Measurements from ENCODE around the gene MRPL12. TPM values are rescaled to one million over a fixed set of nuclear protein-coding genes. Genes with fewer than 3 reads are reported as not detected.

Gene MRPL12
- total and polyA plus RNA-seq, 4 experiments from 2014 or later, result 21.9 to 47.5 (median 34.0) TPM

- no peaks in the 10 kb centered on the region for H3K4me1 ChIP-seq (ENCODE audit: insufficient read depth, low read length)
- peaks cover 70% of the 10 kb centered on the region for H3K36me3 ChIP-seq (ENCODE audit: insufficient read depth, low read length)
- intact Hi-C loops (cut with micrococcal nuclease), result no loop called here
- no peaks in the 10 kb centered on the region for H3K9me3 Mint-ChIP-seq
- H3K4me1 Mint-ChIP-seq, result peaks cover 0 to 9% (median 3%) of the 10 kb centered on the region in 4 donors
- no peak for DNase-seq
- H3K4me3 ChIP-seq (ENCODE audit: low read length in 2 of 2), result no peak overlapping the region
- H3K9me3 ChIP-seq (ENCODE audit: control insufficient read depth in 1 of 2, low read length in 2 of 2), result no peaks in the 10 kb centered on the region
- H3K27ac ChIP-seq (ENCODE audit: low read depth, low read length), result no peak overlapping the region
- no peak overlapping the region for H3K27ac Mint-ChIP-seq
- H3K36me3 Mint-ChIP-seq, result peaks cover 26 to 51% of the 10 kb centered on the region in 2 donors
- H3K27me3 Mint-ChIP-seq, result no peaks in the 10 kb centered on the region
- no peak overlapping the region for H3K4me3 Mint-ChIP-seq
- ChIA-PET POLR2A (ENCODE audit: partially characterized antibody) (interaction anchor here (0.6 to 1.1 kb wide), 2 partner anchors 9 to 12 kb away, joined by 3 read pairs; no protein-coding TSS in a partner anchor), CTCF (ENCODE audit: partially characterized antibody) (no interaction called here)
- H3K27me3 ChIP-seq (ENCODE audit: insufficient read depth, low read length), result no peaks in the 10 kb centered on the region
Measured at GRCh38 chr17:81693509-81694210, 9.5 kb upstream of the MRPL12 start.

GRCh38 chr17:81694810-81695209 is 8.4 kb upstream of the MRPL12 start:
- H3K9me3 ChIP-seq (ENCODE audit: control insufficient read depth in 1 of 2, low read length in 2 of 2), result no peaks in the 10 kb centered on the region
- H3K4me1 Mint-ChIP-seq, result peaks cover 0 to 3% (median under 1%) of the 10 kb centered on the region in 4 donors
- no peak overlapping the region for H3K4me3 Mint-ChIP-seq
- no peak for DNase-seq
- intact Hi-C loops (cut with micrococcal nuclease), result no loop called here
- no peaks in the 10 kb centered on the region for H3K27me3 ChIP-seq (ENCODE audit: insufficient read depth, low read length)
- ChIA-PET POLR2A (ENCODE audit: partially characterized antibody) (interaction anchor here (1.0 to 1.1 kb wide), 2 partner anchors 10 to 18 kb away, joined by 3 to 4 read pairs; no protein-coding TSS in a partner anchor), CTCF (ENCODE audit: partially characterized antibody) (no interaction called here)
- H3K36me3 ChIP-seq (ENCODE audit: insufficient read depth, low read length), result peaks cover 64% of the 10 kb centered on the region
- H3K4me3 ChIP-seq (ENCODE audit: low read length in 2 of 2), result no peak overlapping the region
- H3K27me3 Mint-ChIP-seq, result no peaks in the 10 kb centered on the region
- peaks cover 22 to 45% of the 10 kb centered on the region in 2 donors for H3K36me3 Mint-ChIP-seq
- no peaks in the 10 kb centered on the region for H3K4me1 ChIP-seq (ENCODE audit: insufficient read depth, low read length)
- H3K27ac ChIP-seq (ENCODE audit: low read depth, low read length), result no peak overlapping the region
- H3K9me3 Mint-ChIP-seq, result no peaks in the 10 kb centered on the region
- no peak overlapping the region for H3K27ac Mint-ChIP-seq

GRCh38 chr17:81695211-81695610 is 8.0 kb upstream of the MRPL12 start:
- no peak for DNase-seq
- ChIA-PET CTCF (ENCODE audit: partially characterized antibody) (interaction anchor here (1.3 kb wide), 1 partner anchor 13 kb away, joined by 3 read pairs; no protein-coding TSS in a partner anchor), POLR2A (ENCODE audit: partially characterized antibody) (interaction anchor here (0.8 to 1.7 kb wide), 4 partner anchors 10 to 18 kb away, joined by 3 to 12 read pairs (median 4); partner anchors contain the start of genes ARL16 and HGS)
- H3K27ac ChIP-seq (ENCODE audit: low read depth, low read length), result no peak overlapping the region
- H3K27ac Mint-ChIP-seq, result no peak overlapping the region
- H3K27me3 Mint-ChIP-seq, result no peaks in the 10 kb centered on the region
- no peaks in the 10 kb centered on the region for H3K9me3 ChIP-seq (ENCODE audit: control insufficient read depth in 1 of 2, low read length in 2 of 2)
- H3K36me3 Mint-ChIP-seq, result peaks cover 22 to 41% of the 10 kb centered on the region in 2 donors
- H3K4me1 ChIP-seq (ENCODE audit: insufficient read depth, low read length), result no peaks in the 10 kb centered on the region
- no peak overlapping the region for H3K4me3 ChIP-seq (ENCODE audit: low read length in 2 of 2)
- no peaks in the 10 kb centered on the region for H3K9me3 Mint-ChIP-seq
- intact Hi-C loops (cut with micrococcal nuclease), result no loop called here
- peaks cover 0 to 3% (median 0%) of the 10 kb centered on the region in 4 donors for H3K4me1 Mint-ChIP-seq
- no peaks in the 10 kb centered on the region for H3K27me3 ChIP-seq (ENCODE audit: insufficient read depth, low read length)
- peaks cover 60% of the 10 kb centered on the region for H3K36me3 ChIP-seq (ENCODE audit: insufficient read depth, low read length)
- H3K4me3 Mint-ChIP-seq, result no peak overlapping the region

- ChIA-PET POLR2A (ENCODE audit: partially characterized antibody) (interaction anchor here (0.8 to 1.7 kb wide), 5 partner anchors 8 to 19 kb away, joined by 3 to 12 read pairs (median 4); partner anchors contain the start of genes ARL16 and HGS), CTCF (ENCODE audit: partially characterized antibody) (interaction anchor here (1.3 kb wide), 1 partner anchor 13 kb away, joined by 3 read pairs; no protein-coding TSS in a partner anchor)
- Mint-ChIP-seq H3K27me3 (no peaks in the 10 kb centered on the region), H3K4me3 (no peak overlapping the region), H3K36me3 (peaks cover 22 to 42% of the 10 kb centered on the region in 2 donors), H3K9me3 (no peaks in the 10 kb centered on the region), H3K27ac (no peak overlapping the region), H3K4me1 (peaks cover 0 to 4% (median 1%) of the 10 kb centered on the region in 4 donors)
- DNase-seq, result no peak
- H3K36me3 ChIP-seq (ENCODE audit: insufficient read depth, low read length), result peaks cover 56% of the 10 kb centered on the region
- intact Hi-C loops (cut with micrococcal nuclease), result no loop called here
- no peak overlapping the region for H3K27ac ChIP-seq (ENCODE audit: low read depth, low read length)
- H3K4me3 ChIP-seq (ENCODE audit: low read length in 2 of 2), result no peak overlapping the region
- H3K9me3 ChIP-seq (ENCODE audit: control insufficient read depth in 1 of 2, low read length in 2 of 2), result no peaks in the 10 kb centered on the region
- peaks cover 1% of the 10 kb centered on the region for H3K4me1 ChIP-seq (ENCODE audit: insufficient read depth, low read length)
- no peaks in the 10 kb centered on the region for H3K27me3 ChIP-seq (ENCODE audit: insufficient read depth, low read length)
Measured at GRCh38 chr17:81695801-81696200, 7.4 kb upstream of the MRPL12 start.

GRCh38 chr17:81696218-81696941 is 6.8 kb upstream of the MRPL12 start:
- Histone ChIP-seq H3K9me3 (ENCODE audit: control insufficient read depth in 1 of 2, low read length in 2 of 2) (no peaks in the 10 kb centered on the region), H3K27me3 (ENCODE audit: insufficient read depth, low read length) (no peaks in the 10 kb centered on the region), H3K27ac (ENCODE audit: low read depth, low read length) (no peak overlapping the region), H3K4me3 (ENCODE audit: low read length in 2 of 2) (no peak overlapping the region), H3K4me1 (ENCODE audit: insufficient read depth, low read length) (peaks cover 7% of the 10 kb centered on the region), H3K36me3 (ENCODE audit: insufficient read depth, low read length) (peaks cover 54% of the 10 kb centered on the region)
- no peaks in the 10 kb centered on the region for H3K9me3 Mint-ChIP-seq
- H3K4me3 Mint-ChIP-seq, result no peak overlapping the region
- CTCF ChIA-PET (ENCODE audit: partially characterized antibody), result interaction anchor here (1.3 kb wide), 1 partner anchor 14 kb away, joined by 3 read pairs; no protein-coding TSS in a partner anchor
- DNase-seq, result no peak
- intact Hi-C loops (cut with micrococcal nuclease), result no loop called here
- no peak overlapping the region for H3K27ac Mint-ChIP-seq
- POLR2A ChIA-PET (ENCODE audit: partially characterized antibody), result interaction anchor here (1.1 to 1.7 kb wide), 3 partner anchors 9 to 13 kb away, joined by 4 to 12 read pairs (median 4); partner anchors contain the start of genes ARL16 and HGS
- H3K27me3 Mint-ChIP-seq, result no peaks in the 10 kb centered on the region
- H3K36me3 Mint-ChIP-seq, result peaks cover 22 to 41% of the 10 kb centered on the region in 2 donors
- H3K4me1 Mint-ChIP-seq, result peaks cover under 1 to 7% (median 5%) of the 10 kb centered on the region in 4 donors

- Histone ChIP-seq H3K36me3 (ENCODE audit: insufficient read depth, low read length) (peaks cover 51% of the 10 kb centered on the region), H3K27ac (ENCODE audit: low read depth, low read length) (no peak overlapping the region), H3K9me3 (ENCODE audit: control insufficient read depth in 1 of 2, low read length in 2 of 2) (no peaks in the 10 kb centered on the region), H3K4me1 (ENCODE audit: insufficient read depth, low read length) (peaks cover 18% of the 10 kb centered on the region), H3K27me3 (ENCODE audit: insufficient read depth, low read length) (no peaks in the 10 kb centered on the region), H3K4me3 (ENCODE audit: low read length in 2 of 2) (no peak overlapping the region)
- intact Hi-C loops (cut with micrococcal nuclease), result no loop called here
- Mint-ChIP-seq H3K4me3 (no peak overlapping the region), H3K9me3 (no peaks in the 10 kb centered on the region), H3K27ac (peak overlapping the region in 1 of 7 donors; percentile 51), H3K4me1 (peaks cover 7 to 18% (median 10%) of the 10 kb centered on the region in 4 donors), H3K27me3 (no peaks in the 10 kb centered on the region), H3K36me3 (peaks cover 14 to 38% of the 10 kb centered on the region in 2 donors)
- ChIA-PET POLR2A (ENCODE audit: partially characterized antibody) (interaction anchor here (1.4 to 2.0 kb wide), 2 partner anchors 13 to 14 kb away, joined by 3 to 5 read pairs; partner anchors contain the start of genes ARL16 and HGS), CTCF (ENCODE audit: partially characterized antibody) (no interaction called here)
- no peak for DNase-seq
Measured at GRCh38 chr17:81697261-81698044, 5.7 kb upstream of the MRPL12 start.
